ENCODE data around the gene SPA17.

DNA sequence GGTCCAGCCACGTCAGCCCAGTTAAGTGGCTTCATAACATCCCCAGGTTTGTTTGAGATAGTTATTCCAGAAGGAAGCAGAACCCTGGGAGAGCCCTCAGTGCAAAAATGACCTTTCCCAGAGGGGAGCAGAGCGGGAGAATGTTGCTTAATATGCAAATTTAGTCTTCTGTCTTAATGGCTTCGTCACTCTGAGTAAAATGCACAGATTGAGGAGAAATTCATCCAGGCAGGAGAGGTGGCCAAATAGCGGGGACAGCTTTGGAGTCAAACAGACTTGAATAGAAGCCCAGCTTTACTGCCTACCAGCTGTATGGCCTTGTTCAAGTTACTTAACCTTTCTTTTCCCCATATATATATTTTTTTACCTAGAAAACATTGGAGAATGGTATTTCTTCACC lies 53.8 kb downstream of the SPA17 start:
- TF ChIP-seq, protein P1, sequence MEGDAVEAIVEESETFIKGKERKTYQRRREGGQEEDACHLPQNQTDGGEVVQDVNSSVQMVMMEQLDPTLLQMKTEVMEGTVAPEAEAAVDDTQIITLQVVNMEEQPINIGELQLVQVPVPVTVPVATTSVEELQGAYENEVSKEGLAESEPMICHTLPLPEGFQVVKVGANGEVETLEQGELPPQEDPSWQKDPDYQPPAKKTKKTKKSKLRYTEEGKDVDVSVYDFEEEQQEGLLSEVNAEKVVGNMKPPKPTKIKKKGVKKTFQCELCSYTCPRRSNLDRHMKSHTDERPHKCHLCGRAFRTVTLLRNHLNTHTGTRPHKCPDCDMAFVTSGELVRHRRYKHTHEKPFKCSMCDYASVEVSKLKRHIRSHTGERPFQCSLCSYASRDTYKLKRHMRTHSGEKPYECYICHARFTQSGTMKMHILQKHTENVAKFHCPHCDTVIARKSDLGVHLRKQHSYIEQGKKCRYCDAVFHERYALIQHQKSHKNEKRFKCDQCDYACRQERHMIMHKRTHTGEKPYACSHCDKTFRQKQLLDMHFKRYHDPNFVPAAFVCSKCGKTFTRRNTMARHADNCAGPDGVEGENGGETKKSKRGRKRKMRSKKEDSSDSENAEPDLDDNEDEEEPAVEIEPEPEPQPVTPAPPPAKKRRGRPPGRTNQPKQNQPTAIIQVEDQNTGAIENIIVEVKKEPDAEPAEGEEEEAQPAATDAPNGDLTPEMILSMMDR (IDR thresholded peaks at IDR 0.05): no peak
- TF ChIP-seq POLR2A (IDR thresholded peaks at IDR 0.05) (no peak), POLR2AphosphoS5 (IDR thresholded peaks at IDR 0.05; ENCODE audit: insufficient read depth in 1 of 2, low read depth in 1 of 2) (no peak)

All from vagina (tissue), 2 donors.